Cerebellar nuclear complex (tissue), 1 donor: ENCODE data around the gene ARHGAP30.
A peak's percentile ranks its signal among the peaks of the same experiment; 100 is the strongest.
"Not testable (repeated sequence)": the region's sequence is repeated elsewhere in the genome, so short reads cannot be mapped to it uniquely, and the experiment has no call there.

Source experiments
- DNase-seq, 2 experiments: peaks; one replicate each; lab custom pipeline; 2025; lab: John Stamatoyannopoulos, UW

ARHGAP30 gene

GRCh38 chr1:161069731-161070270 is at the start of gene ARHGAP30:
TSS of gene ARHGAP30 (minus strand) at chr1:161069891. CDS start at chr1:161069624, 267 bp downstream.
- DNase-seq = no peak

DNA sequence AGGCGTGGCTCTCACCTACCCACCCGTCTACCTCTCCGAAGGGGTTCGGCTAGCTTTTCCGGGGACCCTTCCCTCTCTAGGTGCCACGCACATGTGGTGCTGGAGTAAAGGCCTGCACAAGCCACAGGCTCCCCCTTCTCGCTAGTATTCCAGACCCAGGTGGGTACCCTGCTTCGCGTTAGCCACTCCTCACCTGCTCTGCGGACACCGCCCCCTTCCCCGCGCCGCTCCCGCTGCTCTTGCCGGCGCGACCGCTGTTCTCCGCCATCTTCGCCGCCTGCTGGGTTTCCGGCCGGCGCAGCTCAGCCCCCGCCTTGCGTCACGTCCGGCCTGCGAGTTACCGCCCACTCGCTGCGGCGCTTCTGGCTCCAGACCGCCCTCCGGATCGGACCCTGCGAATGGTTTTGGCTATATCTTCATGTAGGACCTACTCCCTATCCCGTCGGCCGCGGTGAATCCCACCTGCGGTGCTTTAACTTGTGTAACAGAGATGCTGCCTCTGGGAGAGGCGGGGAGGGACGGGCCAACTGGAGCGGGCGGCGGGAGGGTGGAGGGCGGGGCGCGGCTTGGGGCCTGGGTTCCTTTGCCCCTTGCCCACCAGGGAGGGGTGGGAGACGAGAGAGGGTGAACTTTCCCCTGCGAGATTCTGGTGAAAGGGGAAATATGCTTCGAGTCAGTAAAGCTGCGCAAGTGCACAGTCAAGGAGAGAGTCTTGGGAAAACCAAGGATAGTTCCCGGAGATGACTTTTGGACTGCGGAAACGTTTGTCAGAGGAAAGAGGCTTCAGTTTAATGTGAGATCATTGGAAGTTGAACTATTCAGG is 48.3 kb upstream of the ARHGAP30 start, which contains the start of the genes NIT1 and PFDN2:
Gene NIT1, plus strand, starts transcription at position 347 of the 823 bp plus-strand sequence. Its CDS starts 72 bp downstream, at position 419.
Gene PFDN2, minus strand, starts transcription at position 279 of the 823 bp plus-strand sequence. Its CDS starts 11 bp downstream, at position 268.
- DNase-seq = peak; percentile 2 to 44

GRCh38 chr1:161115961-161116360 is 46.3 kb upstream of the ARHGAP30 start:
- DNase-seq = not testable (repeated sequence)

DNA sequence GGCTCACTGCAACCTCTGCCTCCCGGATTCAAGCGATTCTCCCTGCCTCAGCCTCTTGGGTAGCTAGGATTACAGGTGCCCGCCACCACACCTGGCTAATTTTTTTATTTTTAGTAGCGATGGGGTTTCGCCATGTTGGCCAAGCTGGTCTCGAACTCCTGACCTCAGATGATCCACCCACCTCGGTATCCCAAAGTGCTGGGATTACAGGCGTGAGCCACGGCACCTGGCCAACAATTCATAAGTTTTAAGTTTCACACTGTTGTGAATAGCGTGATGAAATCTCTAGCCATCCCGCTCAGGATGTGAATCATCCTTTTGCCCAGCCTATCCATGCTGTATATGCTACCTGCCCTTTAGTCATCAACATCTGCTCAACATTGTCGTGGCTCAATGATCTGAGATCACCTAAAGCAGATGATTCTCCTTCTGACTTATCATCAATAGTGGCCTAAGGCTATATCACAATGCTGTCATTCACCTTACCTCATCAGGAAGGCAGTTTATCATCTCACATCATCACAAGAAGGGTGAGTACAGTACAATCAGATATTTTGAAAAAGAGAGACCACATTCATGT is 45.5 kb upstream of the ARHGAP30 start:
- no peak for DNase-seq

DNA sequence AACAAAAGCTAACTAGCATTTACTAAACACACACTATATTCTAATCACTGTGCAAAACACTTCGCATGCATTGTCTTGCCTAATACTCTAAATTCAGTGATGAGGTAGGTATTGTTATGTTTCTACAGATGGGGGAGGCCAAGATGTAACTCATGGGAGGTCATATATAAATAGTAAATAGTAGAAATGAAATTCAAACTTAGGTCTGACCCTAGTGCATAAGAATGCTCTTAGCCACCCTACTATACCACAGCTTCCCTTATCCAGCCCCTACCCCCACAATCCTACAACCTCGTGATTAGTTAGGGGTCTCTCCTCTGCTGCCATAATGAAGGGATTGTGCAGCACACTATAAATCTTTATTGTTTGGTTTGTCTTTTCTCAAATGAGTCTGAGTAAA is 44.9 kb upstream of the ARHGAP30 start:
- no peak for DNase-seq

- DNase-seq = no peak
Observed at GRCh38 chr1:161113915-161114314, 44.2 kb upstream of the ARHGAP30 start.

GRCh38 chr1:161111527-161111926 is 41.8 kb upstream of the ARHGAP30 start:
- DNase-seq = no peak

DNA sequence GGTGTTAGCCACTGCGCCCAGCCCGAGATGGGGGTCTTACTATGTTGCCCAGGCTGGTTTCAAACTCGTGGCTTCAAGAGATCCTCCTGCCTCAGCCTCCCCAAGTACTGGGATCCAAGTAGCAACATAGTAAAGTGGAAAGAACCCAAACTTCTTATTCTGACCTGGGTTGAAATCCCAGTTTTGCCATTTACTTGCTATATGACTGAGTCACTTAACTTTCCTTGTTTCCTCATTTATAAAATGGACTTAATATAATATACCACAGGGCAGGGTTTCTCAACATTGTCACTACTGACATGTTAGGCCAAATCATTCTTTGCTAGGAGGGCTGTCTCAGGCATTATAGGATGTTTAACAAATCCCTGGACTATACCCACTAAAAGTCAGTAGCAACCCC is 41.4 kb upstream of the ARHGAP30 start:
- no peak for DNase-seq

DNA sequence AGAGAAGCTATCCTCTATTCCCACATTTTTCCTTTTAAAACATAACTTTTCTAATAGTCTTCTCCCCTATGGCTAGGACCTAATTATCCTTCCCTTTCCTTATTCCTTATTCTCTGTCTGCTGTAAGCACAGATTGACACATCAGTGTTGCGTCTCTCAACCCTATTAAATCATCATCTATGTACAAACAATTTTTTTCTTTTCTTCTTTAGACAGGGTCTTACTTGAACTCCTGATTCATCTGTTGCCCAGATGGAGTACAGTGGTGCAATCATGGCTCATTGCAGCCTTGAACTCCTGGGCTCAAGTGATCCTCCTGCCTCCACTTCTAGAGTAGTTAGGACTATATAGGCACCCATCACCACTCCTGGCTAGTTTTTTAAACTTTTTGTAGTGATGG is 36.7 kb upstream of the ARHGAP30 start:
- no peak for DNase-seq

DNA sequence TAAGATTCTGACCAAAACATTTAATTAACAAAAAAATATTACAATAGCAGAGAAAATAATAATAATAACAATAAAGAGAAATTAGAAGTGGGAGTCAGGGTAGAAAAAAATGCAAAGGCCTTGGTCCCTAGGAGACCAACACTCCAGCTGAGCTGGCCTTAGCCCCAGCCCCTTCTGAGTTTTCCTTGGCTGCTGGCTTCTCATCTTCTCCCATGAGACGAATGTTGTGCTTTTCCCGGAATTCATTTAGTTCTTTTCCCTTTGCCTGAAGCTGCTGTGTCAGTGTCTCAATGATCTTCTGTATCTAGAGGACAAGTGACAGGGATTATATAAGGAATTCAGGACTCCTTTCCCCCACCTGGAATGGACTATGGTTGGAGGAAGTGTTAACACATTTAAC is 30.9 kb upstream of the ARHGAP30 start:
- DNase-seq = no peak

DNA sequence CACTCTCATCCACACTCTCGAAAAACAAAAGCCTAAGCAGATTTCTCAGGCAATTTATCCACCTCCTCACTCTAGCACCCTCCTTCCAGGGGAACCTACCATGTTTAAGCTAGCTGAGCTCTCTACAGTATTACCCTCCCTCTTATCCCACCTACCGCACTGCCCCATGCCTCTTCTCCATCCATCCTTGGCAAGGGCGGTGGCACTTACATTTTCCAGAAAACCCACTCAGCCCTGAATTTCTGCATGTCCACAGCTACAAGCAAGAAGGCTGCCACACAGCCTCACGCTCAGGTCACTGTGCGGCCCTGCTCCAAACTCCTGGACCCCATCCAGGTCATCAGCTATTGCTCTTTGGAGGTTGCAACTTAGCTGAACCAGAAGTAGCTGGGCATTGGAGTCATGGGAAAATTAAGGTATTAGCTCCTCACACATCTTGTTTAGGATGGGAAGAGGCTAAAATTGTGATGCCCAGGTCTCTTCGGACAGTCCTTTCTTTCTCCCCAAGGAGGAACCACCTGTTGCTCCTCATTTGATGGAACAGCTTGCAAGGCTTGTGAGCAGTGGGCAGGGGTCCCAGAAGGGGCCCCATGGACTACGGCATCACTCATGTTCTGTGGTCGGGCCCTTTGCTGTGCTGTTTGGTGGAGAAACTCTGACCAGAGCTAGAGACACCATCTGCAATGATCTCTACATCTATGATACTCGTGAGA is 29.6 kb upstream of the ARHGAP30 start:
- DNase-seq = no peak

DNA sequence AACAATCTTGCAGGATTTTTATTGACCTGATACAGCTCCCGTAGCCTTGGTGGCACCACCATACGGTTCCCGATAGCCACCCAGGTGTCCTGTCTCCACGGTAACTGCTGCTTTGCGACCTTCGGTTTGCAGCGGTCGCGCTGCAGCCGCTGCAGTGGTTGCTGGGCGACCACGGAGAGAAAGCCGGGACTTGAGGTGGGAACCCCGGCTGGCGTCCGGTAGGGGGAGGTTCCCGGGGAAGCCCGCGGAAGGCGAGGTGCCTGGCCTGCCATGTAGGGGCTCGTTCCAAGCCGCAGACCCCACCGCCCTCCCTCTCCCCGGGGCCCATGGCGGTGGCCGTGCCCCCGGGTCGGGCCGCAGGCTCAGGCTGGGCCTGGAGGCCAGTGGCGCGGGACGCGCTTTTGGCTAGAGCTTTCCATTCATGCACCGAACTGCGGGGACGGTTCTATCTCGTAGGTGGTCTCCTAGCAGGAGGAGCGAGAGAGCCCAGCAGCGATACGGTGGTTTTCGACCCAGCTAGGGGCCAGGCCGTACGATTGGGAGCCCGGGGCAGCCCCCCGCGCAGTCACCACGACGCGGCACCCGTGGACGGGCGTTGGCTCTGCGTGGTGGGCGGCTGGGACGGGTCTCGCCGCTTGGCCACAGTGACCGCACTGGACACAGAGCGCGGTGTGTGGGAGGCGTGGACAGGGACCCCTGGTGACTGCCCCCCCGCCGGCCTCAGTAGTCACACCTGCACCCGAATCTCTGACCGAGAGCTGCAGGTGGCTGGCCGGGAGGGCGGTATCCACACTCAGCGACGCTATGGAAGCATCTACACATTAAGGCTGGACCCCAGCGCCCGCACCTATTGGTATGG is 28.7 kb upstream of the ARHGAP30 start, which contains the start of gene KLHDC9:
Gene KLHDC9, plus strand, starts transcription at position 152 of the 859 bp plus-strand sequence. Its CDS starts 175 bp downstream, at position 327.
- DNase-seq = peak; percentile 53 to 71

- DNase-seq = no peak
Observed at GRCh38 chr1:161096530-161096929, 26.8 kb upstream of the ARHGAP30 start.

DNA sequence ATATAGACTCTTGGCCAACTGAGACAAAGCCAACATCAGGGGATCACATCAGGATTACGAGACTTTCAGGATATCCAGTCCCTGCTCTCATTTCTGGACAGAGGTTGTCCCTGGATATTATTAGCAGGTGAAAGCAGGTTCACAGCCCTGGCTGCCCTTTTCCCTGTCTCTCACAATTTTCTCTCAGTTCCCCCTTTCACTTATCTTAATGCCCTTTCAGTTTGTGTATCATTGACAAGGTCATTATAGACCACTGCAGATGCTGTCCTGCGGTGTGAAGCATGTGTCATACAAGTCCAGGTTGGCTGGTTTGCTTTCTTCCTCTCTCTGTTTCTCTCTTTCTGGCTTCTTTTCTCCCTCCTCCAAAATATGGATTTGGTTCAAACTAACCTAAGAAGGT is 26.3 kb upstream of the ARHGAP30 start:
- no peak for DNase-seq

DNA sequence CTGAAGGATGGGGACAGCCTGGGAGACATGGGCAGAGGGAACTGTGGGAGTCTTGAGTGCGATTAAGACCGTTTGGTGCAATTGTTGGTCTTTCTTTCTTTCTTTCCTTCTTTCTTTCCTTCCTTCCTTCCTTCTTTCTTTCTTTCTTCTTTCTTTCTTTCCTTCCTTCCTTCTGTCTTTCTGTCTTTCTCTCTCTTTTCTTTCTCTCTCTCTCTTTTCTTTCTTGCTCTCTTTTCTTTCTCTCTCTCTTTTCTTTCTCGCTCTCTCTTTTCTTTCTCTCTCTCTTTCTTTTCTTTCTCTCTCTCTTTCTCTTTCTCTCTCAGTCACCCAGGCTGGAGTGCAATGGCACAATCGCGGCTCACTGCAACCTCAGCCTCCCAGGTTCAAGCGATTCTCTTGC is 25.5 kb upstream of the ARHGAP30 start:
- no peak for DNase-seq

- no peak for DNase-seq
Observed at GRCh38 chr1:161094481-161094880, 24.8 kb upstream of the ARHGAP30 start.

DNA sequence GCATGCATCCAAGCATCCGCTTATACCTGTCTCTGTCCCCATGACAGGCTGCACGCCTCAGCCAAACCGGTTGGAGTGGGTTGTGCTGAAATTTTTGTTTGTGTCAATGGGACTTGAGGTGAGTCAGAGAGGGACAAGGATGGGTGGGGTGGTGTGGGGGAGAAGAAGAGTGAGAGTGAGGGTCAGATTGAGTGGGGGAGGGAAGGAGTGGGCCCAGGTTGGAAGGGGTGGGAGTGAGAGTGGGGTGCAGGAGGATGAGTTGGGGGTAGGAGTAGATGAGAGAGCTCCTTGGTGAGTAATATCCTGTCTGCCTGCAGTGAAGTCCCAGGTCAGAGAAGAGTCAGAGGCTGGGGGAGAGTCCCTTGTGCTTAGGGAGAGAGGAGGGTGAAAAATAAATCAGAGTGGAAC is 22.9 kb upstream of the ARHGAP30 start:
- no peak for DNase-seq

DNA sequence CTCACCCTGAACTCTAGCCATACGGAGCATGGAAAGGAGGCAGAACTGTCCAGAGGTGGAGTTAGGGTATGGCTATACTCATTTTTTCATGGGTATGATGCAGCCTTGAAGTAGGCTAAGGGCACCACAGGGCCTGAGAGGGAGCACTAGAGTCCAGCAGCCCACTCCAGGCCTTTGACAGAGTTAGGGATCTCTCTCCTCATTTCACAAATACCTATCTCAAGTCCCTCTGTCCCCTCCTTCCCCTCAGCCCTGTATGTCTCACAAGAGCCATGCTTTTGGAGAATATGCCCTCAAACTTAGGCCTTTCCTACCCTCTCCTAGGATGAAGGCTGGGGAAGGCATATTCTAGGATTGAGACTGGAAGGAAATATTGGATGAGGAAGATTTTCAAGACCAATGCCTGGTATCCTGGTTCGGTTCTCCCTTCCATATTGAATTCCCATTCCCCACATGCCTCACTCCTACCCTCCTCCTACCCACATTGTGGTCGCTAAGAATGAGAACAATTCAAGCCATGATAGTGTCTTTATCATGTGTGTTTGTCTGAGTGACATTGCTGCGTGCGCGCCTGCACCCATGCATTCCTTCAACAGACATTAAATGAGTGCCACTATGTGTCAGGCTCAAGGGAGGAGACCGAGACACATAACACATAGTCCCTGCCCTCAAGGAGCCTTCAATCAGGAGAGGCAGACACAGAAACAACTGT is 22.3 kb upstream of the ARHGAP30 start:
- DNase-seq = no peak

DNA sequence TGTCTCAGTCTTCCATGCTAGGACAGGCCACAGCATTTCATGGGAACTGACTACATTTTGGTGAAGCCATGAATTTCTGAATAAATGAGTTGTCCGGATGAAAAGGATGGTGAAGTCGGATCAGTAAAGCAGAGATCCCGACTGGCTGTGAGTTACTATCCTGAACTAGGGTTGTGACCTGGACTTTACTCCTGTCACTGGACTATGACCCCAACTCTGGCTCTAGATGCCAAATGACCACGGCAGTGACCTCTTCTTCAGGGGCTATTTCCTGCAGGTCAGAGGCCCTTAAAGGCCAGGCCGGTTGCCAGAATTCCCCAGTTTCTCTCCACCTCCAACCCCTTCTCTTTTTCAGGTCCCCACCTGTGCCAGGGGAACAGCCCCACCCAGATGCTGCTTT is 21.4 kb upstream of the ARHGAP30 start:
- no peak for DNase-seq

DNA sequence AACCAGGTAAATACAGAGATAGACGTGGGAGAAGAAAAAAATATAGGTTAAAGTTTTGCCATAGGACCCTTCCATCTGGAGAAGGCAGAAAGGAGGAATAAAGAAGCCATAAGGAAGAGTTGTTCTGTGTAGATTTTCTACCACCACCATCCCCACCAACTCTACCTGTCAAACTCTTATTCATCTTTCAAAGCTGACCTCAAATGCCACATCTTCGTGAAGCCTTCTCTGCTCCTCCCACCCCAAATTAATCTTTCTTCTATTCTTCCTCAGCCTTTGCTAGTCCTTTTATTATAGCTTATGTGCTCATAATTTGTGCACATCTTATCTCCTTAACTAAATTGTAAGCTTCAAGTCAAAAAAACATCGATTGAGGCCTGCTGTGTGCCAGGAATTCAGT is 20.9 kb upstream of the ARHGAP30 start:
- DNase-seq = no peak

- DNase-seq = no peak
Observed at GRCh38 chr1:161089938-161090337, 20.2 kb upstream of the ARHGAP30 start.
